WTC11 (cell line): ENCODE data around the gene ORC4.

Experiments used
- CBFB ChIP-seq: sonication (generic); formaldehyde crosslinking; IDR thresholded peaks from 2 replicates; pipeline ENCODE4 v1.8.1; 2022; ENCODE audit warnings: mild to moderate bottlenecking, low read depth, missing genetic modification reagents
- ELF4 ChIP-seq: sonication (generic); formaldehyde crosslinking; IDR thresholded peaks from 2 replicates; pipeline ENCODE4 v1.8.1; 2022; ENCODE audit warnings: low read depth, mild to moderate bottlenecking, moderate library complexity, missing genetic modification reagents
- NR2C2 ChIP-seq: sonication (generic); formaldehyde crosslinking; IDR thresholded peaks from 2 replicates; pipeline ENCODE4 v1.8.0; 2022; ENCODE audit warnings: mild to moderate bottlenecking, missing genetic modification reagents
- ZNF219 ChIP-seq: sonication (generic); formaldehyde crosslinking; IDR thresholded peaks from 2 replicates; pipeline ENCODE4 v1.8.0; 2023; ENCODE audit warnings: missing genetic modification reagents, mild to moderate bottlenecking, borderline replicate concordance
- TF ChIP-seq, protein P1 (sequence below): fragments of 200-600 bp; IDR thresholded peaks from 2 replicates; pipeline ENCODE4 v1.8.0; 2022; ENCODE audit warnings: antibody characterized with exemption
- TF ChIP-seq, protein P2 (sequence below): sonication (generic); formaldehyde crosslinking; conservative IDR thresholded peaks from 2 replicates; pipeline ENCODE4 v1.8.1; 2022; ENCODE audit warnings: mild to moderate bottlenecking, missing genetic modification reagents

GRCh38 chr2:148020111-148021058 lies at the start of gene ORC4:
- TF ChIP-seq, protein P1, sequence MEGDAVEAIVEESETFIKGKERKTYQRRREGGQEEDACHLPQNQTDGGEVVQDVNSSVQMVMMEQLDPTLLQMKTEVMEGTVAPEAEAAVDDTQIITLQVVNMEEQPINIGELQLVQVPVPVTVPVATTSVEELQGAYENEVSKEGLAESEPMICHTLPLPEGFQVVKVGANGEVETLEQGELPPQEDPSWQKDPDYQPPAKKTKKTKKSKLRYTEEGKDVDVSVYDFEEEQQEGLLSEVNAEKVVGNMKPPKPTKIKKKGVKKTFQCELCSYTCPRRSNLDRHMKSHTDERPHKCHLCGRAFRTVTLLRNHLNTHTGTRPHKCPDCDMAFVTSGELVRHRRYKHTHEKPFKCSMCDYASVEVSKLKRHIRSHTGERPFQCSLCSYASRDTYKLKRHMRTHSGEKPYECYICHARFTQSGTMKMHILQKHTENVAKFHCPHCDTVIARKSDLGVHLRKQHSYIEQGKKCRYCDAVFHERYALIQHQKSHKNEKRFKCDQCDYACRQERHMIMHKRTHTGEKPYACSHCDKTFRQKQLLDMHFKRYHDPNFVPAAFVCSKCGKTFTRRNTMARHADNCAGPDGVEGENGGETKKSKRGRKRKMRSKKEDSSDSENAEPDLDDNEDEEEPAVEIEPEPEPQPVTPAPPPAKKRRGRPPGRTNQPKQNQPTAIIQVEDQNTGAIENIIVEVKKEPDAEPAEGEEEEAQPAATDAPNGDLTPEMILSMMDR: no peak
- TF ChIP-seq ZNF219 (CRISPR knock-in tag): no peak
- TF ChIP-seq CBFB (CRISPR knock-in tag): peak; percentile 36; the same call in 1 of the 2 replicates
- TF ChIP-seq, protein P2, sequence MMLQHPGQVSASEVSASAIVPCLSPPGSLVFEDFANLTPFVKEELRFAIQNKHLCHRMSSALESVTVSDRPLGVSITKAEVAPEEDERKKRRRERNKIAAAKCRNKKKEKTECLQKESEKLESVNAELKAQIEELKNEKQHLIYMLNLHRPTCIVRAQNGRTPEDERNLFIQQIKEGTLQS (CRISPR knock-in tag): no peak
- TF ChIP-seq NR2C2: peak; percentile 87
- no peak for TF ChIP-seq ELF4 (CRISPR knock-in tag)
